ENCODE measurements around the gene RNF213.
"Not testable (repeated sequence)": the region's sequence is repeated elsewhere in the genome, so short reads cannot be mapped to it uniquely, and the experiment has no call there.

Gene RNF213

GRCh38 chr17:80394629-80395216, 134.1 kb downstream of the RNF213 start:
- no peak for DNase-seq (ENCODE audit: low read depth in 2 of 2)

GRCh38 chr17:80395402-80396151, 134.9 kb downstream of the RNF213 start:
- no peak for DNase-seq (ENCODE audit: low read depth in 2 of 2)

DNA sequence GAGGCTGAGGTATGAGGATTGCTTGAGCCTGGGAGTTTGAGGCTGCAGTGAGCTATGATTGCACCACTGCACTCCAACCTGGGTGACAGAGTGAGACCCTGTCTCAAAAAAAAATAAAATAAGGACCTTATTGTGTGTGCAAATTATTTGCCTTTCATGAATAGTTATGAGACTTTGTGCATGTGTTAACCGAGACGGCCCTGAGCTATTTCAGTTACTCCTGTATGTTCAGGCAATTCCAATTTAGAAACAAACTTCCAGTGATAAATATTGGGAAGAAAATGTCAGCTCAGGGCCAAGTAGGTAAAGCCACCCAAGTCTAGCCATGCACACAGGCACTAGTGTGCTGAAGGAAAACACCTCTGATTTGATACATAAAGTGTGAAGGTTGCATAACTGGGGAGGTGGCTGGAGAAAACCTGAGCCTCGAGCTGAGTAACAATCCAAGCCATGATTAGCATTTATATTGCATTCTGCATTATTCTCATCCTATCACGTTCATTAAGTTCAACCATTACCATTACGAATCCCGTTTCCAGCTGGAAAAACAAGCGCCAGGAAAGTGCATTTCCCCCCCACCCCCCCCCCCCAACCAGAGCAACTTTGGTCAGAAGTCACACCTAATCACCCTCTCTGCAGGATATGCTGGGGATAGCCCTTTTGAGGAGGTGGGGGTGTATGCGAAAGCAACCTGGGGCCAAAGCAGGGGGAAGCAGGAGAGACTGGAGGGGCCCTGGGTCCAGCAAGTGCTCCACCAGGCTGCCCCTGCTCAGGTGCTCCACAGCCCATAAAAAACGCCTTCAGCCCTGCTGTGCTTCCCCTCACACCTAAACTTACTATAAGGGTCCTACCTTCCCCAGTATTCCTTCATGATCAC, 135.7 kb downstream of the RNF213 start:
- no peak for DNase-seq (ENCODE audit: low read depth in 2 of 2)

GRCh38 chr17:80397034-80397387, 136.4 kb downstream of the RNF213 start:
- no peak for DNase-seq (ENCODE audit: low read depth in 2 of 2)

DNA sequence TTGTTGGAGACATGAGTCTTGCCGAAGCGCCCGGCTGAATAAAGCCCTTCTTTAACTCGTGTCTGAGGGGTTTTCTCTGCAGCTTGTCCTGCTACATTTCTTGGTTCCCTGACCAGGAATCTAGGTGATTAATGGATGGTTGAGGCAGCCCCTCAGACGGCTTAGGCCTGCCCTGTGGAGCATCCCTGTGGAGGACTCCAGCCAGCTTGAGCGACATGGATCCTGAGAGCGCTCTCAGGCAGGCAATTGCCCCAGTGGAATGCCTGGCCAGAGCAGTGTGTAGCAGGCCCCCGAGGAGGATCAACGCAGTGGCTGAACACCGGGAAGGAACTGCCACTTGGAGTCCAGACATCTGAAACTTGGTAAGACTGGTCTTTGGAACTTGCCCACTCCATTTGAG, 137.0 kb downstream of the RNF213 start:
- no peak for DNase-seq (ENCODE audit: low read depth in 2 of 2)

DNA sequence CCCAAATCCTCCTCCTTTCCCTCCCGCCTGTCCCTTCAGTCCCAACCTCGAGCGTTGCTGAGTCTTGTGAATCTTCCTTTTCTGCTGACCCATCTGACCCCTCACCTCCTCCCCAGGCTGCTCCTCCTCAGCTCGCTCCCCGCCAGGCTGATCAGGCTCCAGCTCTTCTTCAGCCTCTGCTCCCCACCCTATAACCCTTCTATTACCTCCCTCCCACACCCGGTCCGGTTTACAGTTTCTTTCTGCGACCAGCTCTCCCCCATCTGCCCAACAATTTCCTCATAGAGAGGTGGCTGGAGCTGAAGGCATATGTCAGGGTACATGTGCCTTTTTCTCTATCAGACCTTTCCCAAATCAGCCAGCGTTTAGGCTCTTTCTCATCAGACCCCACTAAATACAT, 140.4 kb downstream of the RNF213 start:
- DNase-seq (ENCODE audit: low read depth in 2 of 2): not testable (repeated sequence)

GRCh38 chr17:80402102-80402501, 141.4 kb downstream of the RNF213 start:
- not testable (repeated sequence) for DNase-seq (ENCODE audit: low read depth in 2 of 2)

GRCh38 chr17:80402959-80403358, 142.3 kb downstream of the RNF213 start:
- DNase-seq (ENCODE audit: low read depth in 2 of 2): no peak

- DNase-seq (ENCODE audit: low read depth in 2 of 2): no peak
These were observed 145.5 kb downstream of the RNF213 start for GRCh38 chr17:80406146-80406545.

GRCh38 chr17:80407917-80408316, 147.3 kb downstream of the RNF213 start:
- DNase-seq (ENCODE audit: low read depth in 2 of 2): not testable (repeated sequence)

GRCh38 chr17:80408872-80409271, 148.2 kb downstream of the RNF213 start:
- DNase-seq (ENCODE audit: low read depth in 2 of 2): no peak

- no peak for DNase-seq (ENCODE audit: low read depth in 2 of 2)
These were observed 149.0 kb downstream of the RNF213 start for GRCh38 chr17:80409626-80410025.

GRCh38 chr17:80410441-80411087, 149.9 kb downstream of the RNF213 start:
- DNase-seq (ENCODE audit: low read depth in 2 of 2): not testable (repeated sequence)

DNA sequence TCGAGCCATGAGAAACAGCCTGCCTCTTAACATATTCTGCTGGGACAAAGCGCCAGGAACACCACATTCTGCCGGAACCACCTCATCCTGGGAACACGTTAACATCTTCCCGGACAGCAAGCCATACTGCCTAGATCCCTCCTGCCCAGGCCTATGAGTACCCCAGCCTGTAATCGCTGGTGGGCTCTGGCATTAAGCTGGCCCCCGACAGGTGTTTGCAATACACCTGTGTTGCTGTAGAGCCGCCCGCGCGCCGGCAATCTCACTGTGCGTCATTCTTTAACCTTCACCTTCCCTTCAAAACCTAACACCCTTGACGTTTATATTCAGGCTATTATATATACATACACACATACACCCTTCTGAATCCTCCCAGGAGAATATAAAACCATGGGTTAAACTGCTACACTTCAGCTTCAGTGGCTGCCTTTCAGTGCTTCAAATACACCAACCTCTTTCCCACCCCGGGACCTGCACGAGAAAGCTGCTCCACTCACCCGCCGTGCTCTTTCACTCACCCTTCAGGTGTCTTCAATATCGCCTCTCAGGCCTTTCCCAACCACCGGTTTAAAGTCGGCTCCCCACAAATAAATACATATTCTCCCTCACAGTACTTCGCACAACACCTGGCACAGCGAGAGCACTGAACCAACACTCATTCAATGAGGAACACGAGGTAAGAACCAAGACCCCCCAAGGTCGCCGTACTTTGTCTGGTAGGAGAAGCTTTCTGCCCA, 153.3 kb downstream of the RNF213 start:
- no peak for DNase-seq (ENCODE audit: low read depth in 2 of 2)

DNA sequence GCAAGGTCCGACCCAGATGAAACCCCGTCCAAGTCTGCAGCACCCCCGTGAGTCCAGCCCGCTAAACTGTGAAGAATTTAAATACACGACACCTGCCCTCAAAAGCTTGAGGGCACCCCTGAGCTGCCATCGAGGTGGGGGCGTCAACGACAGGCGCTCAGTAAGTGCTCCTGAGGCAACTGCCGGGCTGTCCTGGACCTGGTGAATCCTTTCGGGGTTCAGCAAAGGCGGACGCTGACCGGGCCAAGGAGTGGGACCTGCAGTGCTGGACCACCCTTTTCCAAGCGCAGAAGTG, 153.8 kb downstream of the RNF213 start:
- no peak for DNase-seq (ENCODE audit: low read depth in 2 of 2)

- peak; percentile 87 to 91 for DNase-seq (ENCODE audit: low read depth in 2 of 2)
These were observed 154.4 kb downstream of the RNF213 start, which contains the start of gene ENDOV for GRCh38 chr17:80414803-80415625. Gene ENDOV (plus strand): TSS chr17:80415167. CDS start chr17:80415195, 28 bp downstream.

DNA sequence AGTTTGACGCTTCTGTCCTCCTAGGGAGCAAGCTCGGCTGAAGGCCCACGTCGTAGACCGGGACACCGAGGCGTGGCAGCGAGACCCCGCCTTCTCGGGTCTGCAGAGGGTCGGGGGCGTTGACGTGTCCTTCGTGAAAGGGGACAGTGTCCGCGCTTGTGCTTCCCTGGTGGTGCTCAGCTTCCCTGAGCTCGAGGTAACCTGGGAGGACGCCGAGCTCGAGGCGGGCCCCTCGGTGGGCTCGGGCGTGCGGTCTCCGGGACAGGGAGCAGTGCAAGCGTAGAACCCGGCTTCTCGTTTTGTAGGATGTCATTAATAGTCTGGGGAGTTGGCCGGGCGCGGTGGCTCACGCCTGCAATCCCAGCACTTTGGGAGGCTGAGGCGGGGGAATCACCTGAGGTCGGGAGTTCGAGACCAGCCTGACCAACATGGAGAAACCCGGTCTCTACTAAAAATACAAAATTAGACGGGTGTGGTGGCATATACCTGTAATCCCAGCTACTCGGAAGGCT, 155.0 kb downstream of the RNF213 start:
- DNase-seq (ENCODE audit: low read depth in 2 of 2): no peak

- DNase-seq (ENCODE audit: low read depth in 2 of 2): no peak
These were observed 155.7 kb downstream of the RNF213 start for GRCh38 chr17:80416260-80416939.

- DNase-seq (ENCODE audit: low read depth in 2 of 2): no peak
These were observed 156.3 kb downstream of the RNF213 start for GRCh38 chr17:80416940-80417293.

DNA sequence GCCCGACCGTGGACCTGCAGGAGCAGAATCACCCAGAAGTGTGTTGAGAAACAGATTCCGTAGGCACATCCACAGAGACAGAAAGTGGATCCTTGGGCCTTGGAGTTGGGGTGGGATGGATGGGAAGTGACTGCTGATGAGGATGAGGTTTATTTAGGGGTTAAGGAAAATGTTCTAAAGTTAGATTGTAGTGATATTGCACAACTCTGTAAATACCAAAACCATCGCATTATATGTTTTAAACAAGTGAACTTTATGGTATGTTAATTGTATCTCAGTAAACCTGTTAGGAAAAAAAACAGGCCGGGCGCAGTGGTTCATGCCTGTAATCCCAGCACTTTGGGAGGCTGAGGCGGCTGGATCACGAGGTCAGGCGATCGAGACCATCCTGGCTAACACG, 157.9 kb downstream of the RNF213 start:
- DNase-seq (ENCODE audit: low read depth in 2 of 2): no peak
